Naive thymus-derived CD8-positive, alpha-beta T cell (primary cell): Measurements from ENCODE around the gene MTMR12. TPM values are rescaled to one million over a fixed set of nuclear protein-coding genes. Genes with fewer than 3 reads are reported as not detected.

ENCODE experiments used
- ATAC-seq, 2 donors: fragments of 150-1000 bp; cut with Tn5 transposase in 1 of 2; sonication (Bioruptor Pico), chemical (Tn5 transposase) in 1 of 2; 1 replicate in 1 of 2; 2 replicates in 1 of 2; pipeline ENCODE4 v1.10.0; 2021; ENCODE audit warnings: mild to moderate bottlenecking in 2 of 2, moderate library complexity in 2 of 2
- POLR2A ChIA-PET: fragments of 350-600 bp; sonication (Branson Sonifier 250); formaldehyde crosslinking; loops from one replicate; lab custom pipeline; 2021; ENCODE audit warnings: antibody characterized with exemption; lab: Charles Lee
- DNase-seq, 10 donors: peaks; one replicate each; pipeline versions ENCODE4 v3.0.0 to v3.0.0-alpha.2; 2020 to 2022
- H3K27ac Mint-ChIP-seq, 10 donors: one replicate each; pipeline ENCODE4 v1.8.0; 2020 to 2022; ENCODE audit warnings: mild to moderate bottlenecking in 10 of 10, mixed read lengths in 10 of 10, moderate library complexity in 4 of 10, inconsistent platforms in 1 of 10
- H3K27me3 Mint-ChIP-seq, 5 donors: one replicate each; pipeline ENCODE4 v1.8.0; 2021 to 2022; ENCODE audit warnings: mixed read lengths in 5 of 5
- H3K36me3 Mint-ChIP-seq, 3 donors: one replicate each; pipeline ENCODE4 v1.8.0; 2020 to 2022; ENCODE audit warnings: mixed read lengths in 3 of 3, mild to moderate bottlenecking in 2 of 3, inconsistent platforms in 1 of 3
- H3K4me1 Mint-ChIP-seq, 4 donors: one replicate each; pipeline ENCODE4 v1.8.0; 2021 to 2022; ENCODE audit warnings: mixed read lengths in 4 of 4
- H3K4me3 Mint-ChIP-seq, 10 donors: one replicate each; pipeline ENCODE4 v1.8.0; 2020 to 2022; ENCODE audit warnings: mild to moderate bottlenecking in 10 of 10, mixed read lengths in 10 of 10, moderate library complexity in 6 of 10, inconsistent platforms in 1 of 10
- H3K9me3 Mint-ChIP-seq, 9 donors: one replicate each; pipeline ENCODE4 v1.8.0; 2020 to 2022; ENCODE audit warnings: mixed read lengths in 9 of 9, mild to moderate bottlenecking in 3 of 9, inconsistent platforms in 1 of 9, moderate library complexity in 1 of 9
- polyA plus RNA-seq, 3 donors: library from polyadenylated mRNA; unstranded; fragments of 300-500 nt; fragmentation: Illumina TruSeq; gene quantifications; one replicate each; pipeline ENCODE4 v1.2.3, GENCODE V29; 2021
- total RNA-seq, 8 experiments: library from RNA in 2 of 8; stranded (reverse) in 2 of 8; gene quantifications; one replicate each; pipeline ENCODE4 v1.2.3 and lab custom pipeline; 2021 to 2026

MTMR12 gene, protein sequence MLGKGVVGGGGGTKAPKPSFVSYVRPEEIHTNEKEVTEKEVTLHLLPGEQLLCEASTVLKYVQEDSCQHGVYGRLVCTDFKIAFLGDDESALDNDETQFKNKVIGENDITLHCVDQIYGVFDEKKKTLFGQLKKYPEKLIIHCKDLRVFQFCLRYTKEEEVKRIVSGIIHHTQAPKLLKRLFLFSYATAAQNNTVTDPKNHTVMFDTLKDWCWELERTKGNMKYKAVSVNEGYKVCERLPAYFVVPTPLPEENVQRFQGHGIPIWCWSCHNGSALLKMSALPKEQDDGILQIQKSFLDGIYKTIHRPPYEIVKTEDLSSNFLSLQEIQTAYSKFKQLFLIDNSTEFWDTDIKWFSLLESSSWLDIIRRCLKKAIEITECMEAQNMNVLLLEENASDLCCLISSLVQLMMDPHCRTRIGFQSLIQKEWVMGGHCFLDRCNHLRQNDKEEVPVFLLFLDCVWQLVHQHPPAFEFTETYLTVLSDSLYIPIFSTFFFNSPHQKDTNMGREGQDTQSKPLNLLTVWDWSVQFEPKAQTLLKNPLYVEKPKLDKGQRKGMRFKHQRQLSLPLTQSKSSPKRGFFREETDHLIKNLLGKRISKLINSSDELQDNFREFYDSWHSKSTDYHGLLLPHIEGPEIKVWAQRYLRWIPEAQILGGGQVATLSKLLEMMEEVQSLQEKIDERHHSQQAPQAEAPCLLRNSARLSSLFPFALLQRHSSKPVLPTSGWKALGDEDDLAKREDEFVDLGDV
- 10 to 100 TPM; 25.4 to 32.5 TPM for total RNA-seq
- 10 to 100 TPM; 14.2 to 17.2 (median 14.3) TPM for polyA plus RNA-seq
- total RNA-seq (lab: John Stamatoyannopoulos, UW) = 36.3 to 52.4 (median 44.0) reads per million in 6 experiments

DNA sequence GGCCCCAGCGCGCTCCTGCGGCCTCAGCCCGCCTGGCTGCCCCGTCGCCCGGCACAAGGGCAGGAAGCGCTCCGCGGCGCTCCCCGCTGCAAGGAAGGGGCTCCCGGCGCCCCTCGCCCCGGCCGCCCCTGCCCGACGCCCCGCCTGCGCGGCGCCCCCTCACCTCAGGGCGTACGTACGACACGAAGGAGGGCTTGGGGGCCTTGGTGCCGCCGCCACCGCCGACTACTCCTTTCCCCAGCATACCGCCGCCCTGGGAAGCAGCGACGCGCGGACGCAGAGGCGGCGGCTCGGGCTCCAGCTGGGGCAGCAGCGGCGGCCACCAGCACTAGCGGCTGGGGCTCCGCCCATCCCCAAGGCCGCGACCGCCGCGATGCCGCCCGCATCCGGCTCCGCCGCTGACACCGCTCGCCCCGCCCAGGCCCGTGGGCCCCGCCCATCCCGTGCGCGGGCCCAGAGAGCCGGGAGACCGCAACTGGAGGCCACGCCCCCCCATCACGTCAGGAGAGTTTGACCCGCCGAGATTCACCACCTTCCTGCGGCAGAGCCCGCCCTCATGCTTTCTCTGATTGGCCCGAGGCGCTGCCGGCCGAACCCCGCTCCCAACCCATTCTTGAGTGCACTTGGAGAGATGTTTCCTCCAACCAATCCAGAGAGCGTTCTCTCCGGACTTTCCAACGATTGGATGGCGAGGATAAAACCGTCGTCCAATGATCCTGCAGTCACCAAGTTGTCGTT is at the start of gene MTMR12:
Gene MTMR12, minus strand, starts transcription at position 345 of the 738 bp plus-strand sequence. Its CDS starts 101 bp downstream, at position 244.
- peaks cover 0 to 14% (median 0%) of the 10 kb centered on the region in 3 donors for H3K36me3 Mint-ChIP-seq
- ATAC-seq = peak; percentile 92 to 93
- peak within 1 kb of the TSS; percentile 89 to 98 (median 96) for H3K27ac Mint-ChIP-seq

DNA sequence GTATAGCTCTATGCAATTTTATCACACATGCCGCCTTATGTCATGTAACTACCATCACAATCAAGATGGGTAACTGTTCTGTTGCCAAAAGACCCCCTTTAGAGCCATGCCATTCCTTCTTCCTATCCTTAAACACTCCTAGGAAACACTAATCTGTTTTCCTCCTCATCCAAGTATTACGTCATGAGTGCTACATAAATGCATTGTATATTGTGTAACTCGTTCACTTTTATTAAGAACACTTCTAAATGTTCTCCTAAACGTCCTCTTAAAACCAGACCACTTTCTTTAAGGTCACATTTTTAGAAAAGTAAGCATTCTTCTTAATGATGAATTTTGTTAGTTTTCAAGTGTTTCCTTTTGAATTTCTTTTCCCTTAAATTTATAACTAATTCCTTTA is 49.8 kb upstream of the MTMR12 start:
- peak overlapping the region in 1 of 10 donors; percentile 66 for H3K27ac Mint-ChIP-seq
- H3K36me3 Mint-ChIP-seq = peaks cover 0 to 73% (median 17%) of the 10 kb centered on the region in 3 donors
- ATAC-seq (no peak), DNase-seq (no peak)
- no peaks in the 10 kb centered on the region for H3K9me3 Mint-ChIP-seq
- H3K27me3 Mint-ChIP-seq = no peaks in the 10 kb centered on the region
- POLR2A ChIA-PET = no interaction called here
- H3K4me3 Mint-ChIP-seq = no peak overlapping the region
- H3K4me1 Mint-ChIP-seq = peaks cover 0 to 2% (median 0%) of the 10 kb centered on the region in 4 donors

More for the DNA sequence above, at the start of gene MTMR12:
- peak; percentile 98 to 100 (median 100) for DNase-seq
- POLR2A ChIA-PET = interaction anchor here (0.8 to 2.1 kb wide), 4 partner anchors 15 to 277 kb away, joined by 3 to 8 read pairs (median 4); partner anchors contain the start of gene GOLPH3
- peaks cover 0 to 2% (median 0%) of the 10 kb centered on the region in 5 donors for H3K27me3 Mint-ChIP-seq
- no peaks in the 10 kb centered on the region for H3K9me3 Mint-ChIP-seq
- H3K4me3 Mint-ChIP-seq = peak within 1 kb of the TSS; percentile 83 to 98 (median 90)
- peaks cover 19 to 44% (median 43%) of the 10 kb centered on the region in 4 donors for H3K4me1 Mint-ChIP-seq

DNA sequence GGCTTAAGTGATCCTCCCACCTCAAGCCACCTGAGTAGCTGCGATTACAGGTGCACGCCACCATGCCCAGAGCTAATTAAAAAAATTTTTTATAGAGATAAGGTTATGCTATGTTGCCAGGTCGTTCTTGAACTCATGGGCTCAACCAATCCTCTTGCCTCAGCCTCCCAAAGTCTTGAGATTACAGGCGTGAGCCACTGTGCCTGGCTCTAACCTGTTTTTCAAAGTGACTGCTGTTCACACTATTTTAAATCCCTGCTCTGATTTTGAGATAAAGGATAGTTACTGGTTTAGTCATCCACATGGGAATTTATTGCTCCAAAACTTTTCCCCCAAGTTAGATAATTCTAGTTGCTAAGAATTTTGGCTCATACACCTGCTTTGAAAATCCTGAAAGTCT is 48.2 kb upstream of the MTMR12 start:
- H3K27me3 Mint-ChIP-seq = no peaks in the 10 kb centered on the region
- no peaks in the 10 kb centered on the region for H3K9me3 Mint-ChIP-seq
- POLR2A ChIA-PET = no interaction called here
- no peak for ATAC-seq
- H3K4me1 Mint-ChIP-seq = peaks cover 0 to 2% (median 0%) of the 10 kb centered on the region in 4 donors
- no peak overlapping the region for H3K4me3 Mint-ChIP-seq
- H3K27ac Mint-ChIP-seq = peak overlapping the region in 1 of 10 donors; percentile 66
- peaks cover 0 to 72% (median 21%) of the 10 kb centered on the region in 3 donors for H3K36me3 Mint-ChIP-seq
- no peak for DNase-seq

DNA sequence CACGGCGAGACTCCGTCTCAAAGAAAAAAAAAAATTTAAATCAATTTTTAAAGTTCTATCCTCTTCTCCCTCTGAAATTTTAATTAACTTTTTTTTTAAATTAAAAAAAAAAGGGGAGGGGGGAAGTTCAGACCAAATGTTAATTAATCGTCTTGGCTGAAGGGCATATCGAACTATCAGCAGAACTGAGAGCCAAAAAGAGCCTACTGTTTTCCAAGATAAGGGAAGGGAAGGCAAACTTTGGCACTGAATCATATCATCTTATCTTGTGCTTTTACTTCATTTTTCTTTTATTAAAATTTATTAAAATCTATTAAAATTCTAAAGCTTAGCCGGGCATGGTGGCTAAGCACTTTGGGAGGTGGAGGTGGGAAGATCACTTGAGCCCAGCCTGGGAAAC is 45.9 kb upstream of the MTMR12 start:
- H3K36me3 Mint-ChIP-seq = peaks cover 0 to 75% (median 29%) of the 10 kb centered on the region in 3 donors
- DNase-seq (no peak), ATAC-seq (no peak)
- H3K27me3 Mint-ChIP-seq = no peaks in the 10 kb centered on the region
- no peaks in the 10 kb centered on the region for H3K9me3 Mint-ChIP-seq
- H3K4me3 Mint-ChIP-seq = no peak overlapping the region
- H3K4me1 Mint-ChIP-seq = peaks cover 0 to 2% (median 0%) of the 10 kb centered on the region in 4 donors
- no peak overlapping the region for H3K27ac Mint-ChIP-seq
- POLR2A ChIA-PET = no interaction called here

DNA sequence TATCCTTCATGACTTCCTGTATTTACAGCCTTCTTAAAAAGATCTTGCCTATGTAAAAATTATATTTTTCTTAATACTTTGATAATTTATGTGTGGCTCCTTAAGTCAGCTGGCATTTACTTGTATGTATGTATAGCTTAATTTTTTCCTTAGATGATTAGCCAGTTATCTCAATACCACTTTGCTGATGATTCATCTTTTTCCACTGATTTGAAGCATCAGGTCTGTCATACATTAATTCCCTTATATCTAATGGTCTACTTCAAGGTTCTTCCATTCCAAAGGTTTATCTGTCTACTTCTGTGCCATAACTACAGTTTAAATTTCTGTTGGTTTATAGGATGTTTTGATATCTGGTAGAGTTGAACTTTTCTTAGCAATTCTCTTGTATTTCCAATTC is 44.9 kb upstream of the MTMR12 start:
- no peak overlapping the region for H3K4me3 Mint-ChIP-seq
- H3K27ac Mint-ChIP-seq = peak overlapping the region in 1 of 10 donors; percentile 25
- no peaks in the 10 kb centered on the region for H3K27me3 Mint-ChIP-seq
- no peaks in the 10 kb centered on the region for H3K4me1 Mint-ChIP-seq
- no peaks in the 10 kb centered on the region for H3K9me3 Mint-ChIP-seq
- no peak for DNase-seq
- peaks cover 0 to 71% (median 30%) of the 10 kb centered on the region in 3 donors for H3K36me3 Mint-ChIP-seq
- POLR2A ChIA-PET = no interaction called here
- no peak for ATAC-seq

DNA sequence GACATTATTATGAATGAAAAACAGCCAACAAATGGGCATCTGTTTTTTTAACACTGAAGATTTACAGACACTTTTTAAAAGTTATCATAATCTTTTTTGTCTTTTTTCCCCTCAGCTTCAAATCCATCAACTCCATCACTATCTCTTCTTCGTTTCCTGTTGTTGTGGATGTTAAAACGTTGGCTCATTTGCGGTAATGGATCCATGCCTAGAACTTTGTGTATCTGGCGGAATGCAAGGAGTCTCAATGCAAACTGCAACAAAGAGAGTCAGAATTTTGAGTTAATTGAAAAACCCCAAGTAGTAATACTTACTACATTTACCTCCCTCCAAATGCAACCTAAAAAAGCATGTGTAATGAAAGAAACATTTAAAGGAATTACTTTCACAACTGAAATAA is 42.9 kb upstream of the MTMR12 start:
- Mint-ChIP-seq H3K27me3 (no peaks in the 10 kb centered on the region), H3K9me3 (no peaks in the 10 kb centered on the region), H3K4me1 (no peaks in the 10 kb centered on the region), H3K4me3 (no peak overlapping the region), H3K36me3 (peaks cover 0 to 55% (median 23%) of the 10 kb centered on the region in 3 donors), H3K27ac (peak overlapping the region in 3 of 10 donors; percentile 27 to 63 (median 58))
- DNase-seq = no peak
- POLR2A ChIA-PET = no interaction called here
- ATAC-seq = no peak

DNA sequence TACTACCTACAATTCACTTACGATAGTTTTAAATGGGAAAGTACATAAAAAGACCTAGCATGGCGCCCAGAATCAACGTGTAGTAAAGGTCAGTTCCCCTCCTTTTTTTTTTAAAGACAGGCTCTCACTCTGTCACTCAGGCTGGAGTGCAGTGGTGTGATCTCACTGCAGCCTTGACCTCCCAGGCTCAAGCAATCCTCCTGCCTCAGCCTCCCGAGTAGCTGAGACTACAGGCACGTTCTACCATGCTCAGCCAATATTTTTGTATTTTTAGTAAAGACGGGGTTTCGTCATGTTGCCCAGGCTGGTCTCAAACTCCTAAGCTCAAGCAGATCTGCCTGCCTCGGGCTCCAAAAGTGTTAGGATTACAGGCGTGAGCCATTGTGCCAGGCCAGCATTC is 40.7 kb upstream of the MTMR12 start:
- ATAC-seq = no peak
- Mint-ChIP-seq H3K27ac (peak overlapping the region in 2 of 10 donors; percentile 32 to 44), H3K9me3 (no peaks in the 10 kb centered on the region), H3K4me1 (no peaks in the 10 kb centered on the region), H3K27me3 (no peaks in the 10 kb centered on the region), H3K36me3 (peaks cover 0 to 35% (median 19%) of the 10 kb centered on the region in 3 donors), H3K4me3 (no peak overlapping the region)
- POLR2A ChIA-PET = no interaction called here
- no peak for DNase-seq

DNA sequence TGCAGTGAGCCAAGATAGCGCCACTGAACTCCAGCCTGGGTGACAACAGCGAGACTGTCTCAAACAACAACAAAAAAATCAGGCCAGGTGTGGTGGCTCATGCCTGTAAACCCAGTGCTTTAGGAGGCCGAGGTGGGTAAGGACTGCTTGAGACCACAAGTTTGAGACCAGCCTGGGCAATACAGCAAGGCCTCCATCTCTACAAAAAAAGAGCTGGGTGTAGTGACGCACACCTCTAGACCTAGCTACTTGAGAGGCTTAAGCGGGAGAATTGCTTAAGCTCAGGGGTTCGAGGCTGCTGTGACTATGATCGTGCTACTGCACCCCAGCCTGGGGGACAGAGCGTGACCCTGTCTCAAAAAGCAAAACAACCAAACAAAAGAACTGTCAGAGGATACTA is 39.9 kb upstream of the MTMR12 start:
- peak overlapping the region in 1 of 10 donors; percentile 62 for H3K27ac Mint-ChIP-seq
- H3K4me3 Mint-ChIP-seq = no peak overlapping the region
- H3K27me3 Mint-ChIP-seq = no peaks in the 10 kb centered on the region
- POLR2A ChIA-PET = interaction anchor here (0.7 kb wide), 1 partner anchor 243 kb away, joined by 3 read pairs; no protein-coding TSS in a partner anchor
- H3K9me3 Mint-ChIP-seq = peaks cover 0 to under 1% (median 0%) of the 10 kb centered on the region in 9 donors
- ATAC-seq = no peak
- no peak for DNase-seq
- H3K4me1 Mint-ChIP-seq = no peaks in the 10 kb centered on the region
- peaks cover 0 to 29% (median 18%) of the 10 kb centered on the region in 3 donors for H3K36me3 Mint-ChIP-seq

DNA sequence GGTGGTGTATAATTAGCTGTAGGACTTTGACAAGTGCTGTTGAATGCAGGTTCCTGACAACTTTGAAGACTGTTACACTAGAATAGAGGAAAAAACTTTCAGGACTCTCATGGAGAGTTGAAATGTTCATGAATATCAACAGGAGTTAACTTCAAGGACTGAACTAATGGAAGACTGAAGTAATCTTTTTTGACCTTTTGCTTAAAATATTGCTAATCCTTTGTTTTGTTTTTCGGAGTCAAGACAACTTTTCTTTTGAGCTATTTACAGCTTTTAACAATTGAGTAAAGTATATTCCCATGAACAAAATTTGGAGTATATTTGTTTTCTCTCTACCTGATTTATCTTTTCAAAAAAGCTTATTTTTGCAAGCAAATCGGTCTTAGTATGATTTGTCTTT is 34.1 kb upstream of the MTMR12 start:
- no peak overlapping the region for H3K4me3 Mint-ChIP-seq
- H3K27me3 Mint-ChIP-seq = peaks cover 0 to 9% (median 0%) of the 10 kb centered on the region in 5 donors
- peaks cover 0 to 11% (median 1%) of the 10 kb centered on the region in 9 donors for H3K9me3 Mint-ChIP-seq
- H3K27ac Mint-ChIP-seq = no peak overlapping the region
- H3K36me3 Mint-ChIP-seq = peaks cover 0 to 8% (median 0%) of the 10 kb centered on the region in 3 donors
- POLR2A ChIA-PET = no interaction called here
- no peak for DNase-seq
- H3K4me1 Mint-ChIP-seq = no peaks in the 10 kb centered on the region
- no peak for ATAC-seq

DNA sequence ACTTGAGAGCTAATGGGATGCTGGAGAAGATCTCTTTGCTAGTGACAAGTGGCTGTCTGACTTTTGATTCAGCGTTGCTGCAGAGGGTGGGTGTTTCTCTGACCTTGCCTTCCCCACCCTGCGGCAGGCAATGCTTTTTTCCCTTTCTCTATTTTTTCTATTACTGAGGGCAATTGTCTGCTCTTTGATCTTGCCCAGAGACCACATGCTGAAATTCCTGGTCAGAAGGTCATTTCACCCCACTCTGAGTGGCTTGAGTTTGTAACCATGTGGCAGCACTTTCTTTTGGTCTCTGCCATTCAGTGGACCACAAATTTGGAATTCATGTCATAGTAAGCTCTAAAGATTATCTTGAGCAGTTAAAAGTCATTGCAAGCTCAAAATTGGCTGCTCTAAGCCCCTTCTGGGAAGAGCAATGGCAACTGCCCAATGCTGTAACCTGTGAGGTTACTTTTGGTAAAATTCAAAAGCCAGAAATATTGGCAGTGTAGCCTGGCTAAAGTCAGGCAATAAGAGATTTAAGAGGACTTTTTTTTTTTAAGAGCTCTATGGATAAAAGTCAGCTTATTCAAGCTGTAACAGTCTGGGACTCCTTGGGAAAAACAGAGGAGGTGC is 30.4 kb upstream of the MTMR12 start:
- POLR2A ChIA-PET = no interaction called here

DNA sequence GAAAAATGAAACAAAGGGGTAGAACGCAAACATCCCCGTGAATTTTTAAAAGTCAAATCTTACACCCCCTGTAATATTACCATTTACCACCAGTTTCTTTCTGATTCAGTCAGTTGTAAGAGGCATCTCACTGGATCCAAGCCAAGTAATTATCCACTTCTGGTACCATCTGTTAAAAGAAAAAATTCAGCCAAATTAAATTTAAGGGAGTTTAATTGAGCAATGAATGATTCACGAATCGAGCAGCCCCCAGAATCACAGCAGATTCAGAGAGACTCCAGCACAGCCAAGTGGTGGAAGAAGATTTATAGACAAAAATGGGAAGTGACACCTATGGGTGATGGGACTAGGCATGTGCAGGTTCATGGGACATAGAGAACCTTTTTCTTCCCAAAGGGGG is 29.9 kb upstream of the MTMR12 start:
- no peaks in the 10 kb centered on the region for H3K4me1 Mint-ChIP-seq
- peaks cover 0 to 44% (median 20%) of the 10 kb centered on the region in 9 donors for H3K9me3 Mint-ChIP-seq
- ATAC-seq (no peak), DNase-seq (no peak)
- H3K36me3 Mint-ChIP-seq = peaks cover 0 to 17% (median 12%) of the 10 kb centered on the region in 3 donors
- H3K27ac Mint-ChIP-seq = peak overlapping the region in 1 of 10 donors; percentile 60
- H3K27me3 Mint-ChIP-seq = peaks cover 0 to 9% (median 1%) of the 10 kb centered on the region in 5 donors
- POLR2A ChIA-PET = no interaction called here
- no peak overlapping the region for H3K4me3 Mint-ChIP-seq

More for the DNA sequence above, 30.4 kb upstream of the MTMR12 start:
- H3K27ac Mint-ChIP-seq = peak overlapping the region in 1 of 10 donors; percentile 60
- H3K4me3 Mint-ChIP-seq = no peak overlapping the region
- no peak for DNase-seq
- H3K9me3 Mint-ChIP-seq = peaks cover 0 to 41% (median 18%) of the 10 kb centered on the region in 9 donors
- peaks cover 0 to 9% (median 1%) of the 10 kb centered on the region in 5 donors for H3K27me3 Mint-ChIP-seq
- H3K36me3 Mint-ChIP-seq = peaks cover 0 to 17% (median 9%) of the 10 kb centered on the region in 3 donors
- H3K4me1 Mint-ChIP-seq = no peaks in the 10 kb centered on the region
- no peak for ATAC-seq
